RWPE2 (cell line): Measurements from ENCODE around the gene ST3GAL5.

Experiments
- ATAC-seq: fragments of 200-7000 bp; cut with Tn5 transposase; 3 replicates; pipeline ENCODE4 v1.9.1; 2021; ENCODE audit warnings: low read depth
- DNase-seq: peaks from one replicate; pipeline ENCODE4 v3.0.0-alpha.2; 2020; ENCODE audit warnings: low spot score
- H3K27ac ChIP-seq: fragments of 450-650 bp; 2 replicates; pipeline ENCODE4 v1.5.1; 2017; ENCODE audit warnings: mild to moderate bottlenecking; ENCODE audit not compliant: poor library complexity, severe bottlenecking
- H3K27me3 ChIP-seq: fragments of 250-450 bp; sonication (Bioruptor Pico); 2 replicates; pipeline ENCODE4 v1.5.1; 2021; ENCODE audit warnings: mild to moderate bottlenecking, moderate library complexity; ENCODE audit not compliant: insufficient read depth, poor library complexity, severe bottlenecking
- H3K36me3 ChIP-seq: fragments of 250-450 bp; sonication (Bioruptor Pico); 2 replicates; pipeline ENCODE4 v1.5.1; 2020; ENCODE audit warnings: low read depth, mild to moderate bottlenecking, moderate library complexity
- H3K4me1 ChIP-seq: fragments of 250-450 bp; sonication (Bioruptor Pico); 2 replicates; pipeline ENCODE4 v1.5.1; 2021; ENCODE audit warnings: mild to moderate bottlenecking, moderate library complexity; ENCODE audit not compliant: insufficient read depth, poor library complexity, severe bottlenecking
- H3K4me3 ChIP-seq: fragments of 250-450 bp; sonication (Bioruptor Pico); 2 replicates; pipeline ENCODE4 v1.5.1; 2021; ENCODE audit warnings: mild to moderate bottlenecking, moderate library complexity; ENCODE audit not compliant: severe bottlenecking
- H3K9me3 ChIP-seq: fragments of 250-450 bp; sonication (Bioruptor Pico); 2 replicates; pipeline ENCODE4 v1.5.1; 2021; ENCODE audit warnings: mild to moderate bottlenecking, moderate library complexity; ENCODE audit not compliant: severe bottlenecking
- CTCF ChIP-seq: fragments of 450-650 bp; IDR thresholded peaks from one replicate; pipeline ENCODE4 v1.5.1; 2017; ENCODE audit warnings: mild to moderate bottlenecking, moderate library complexity; ENCODE audit not compliant: poor library complexity, severe bottlenecking

The ST3GAL5 gene

DNA sequence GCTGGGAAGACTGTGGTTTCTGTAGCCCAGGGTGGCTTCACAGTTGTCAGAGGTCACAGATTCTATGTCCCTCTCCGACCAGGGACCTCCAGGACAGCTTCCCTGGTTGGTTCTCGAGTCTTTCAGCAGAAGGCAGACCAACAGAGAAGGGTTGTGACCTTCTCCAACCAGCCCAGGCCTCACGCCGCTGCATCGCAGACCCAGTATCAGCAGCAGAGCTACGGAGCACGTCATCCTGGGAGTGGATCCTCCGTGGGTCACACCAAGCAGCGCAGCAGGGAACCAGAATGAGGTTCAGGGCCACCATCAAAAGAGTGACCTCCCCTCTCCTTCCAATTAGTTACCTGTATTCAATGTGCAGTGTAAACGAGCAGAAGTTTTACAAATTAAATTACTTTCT lies 49.3 kb downstream of the ST3GAL5 start:
- no peak for DNase-seq
- Histone ChIP-seq H3K27ac (no peak overlapping the region), H3K4me3 (no peak overlapping the region), H3K36me3 (peaks cover 16% of the 10 kb centered on the region), H3K27me3 (no peaks in the 10 kb centered on the region), H3K9me3 (peaks cover 4% of the 10 kb centered on the region), H3K4me1 (no peaks in the 10 kb centered on the region)
- no peak for TF ChIP-seq CTCF
- no peak for ATAC-seq

- TF ChIP-seq CTCF, result no peak
- no peak overlapping the region for H3K27ac ChIP-seq
- H3K36me3 ChIP-seq, result peaks cover 8% of the 10 kb centered on the region
- no peak for DNase-seq
- H3K4me3 ChIP-seq, result no peak overlapping the region
- H3K4me1 ChIP-seq, result no peaks in the 10 kb centered on the region
- no peaks in the 10 kb centered on the region for H3K27me3 ChIP-seq
- peaks cover 4% of the 10 kb centered on the region for H3K9me3 ChIP-seq
- ATAC-seq, result peak; percentile 14; the same call in 1 of the 3 replicates
These were observed 50.1 kb downstream of the ST3GAL5 start for GRCh38 chr2:85838641-85839040.

- Histone ChIP-seq H3K4me1 (no peaks in the 10 kb centered on the region), H3K27ac (no peak overlapping the region), H3K27me3 (no peaks in the 10 kb centered on the region), H3K36me3 (peaks cover 3% of the 10 kb centered on the region), H3K4me3 (no peak overlapping the region), H3K9me3 (no peaks in the 10 kb centered on the region)
- ATAC-seq (no peak), DNase-seq (no peak)
- TF ChIP-seq CTCF, result no peak
These were observed 50.6 kb downstream of the ST3GAL5 start for GRCh38 chr2:85838181-85838580.

DNA sequence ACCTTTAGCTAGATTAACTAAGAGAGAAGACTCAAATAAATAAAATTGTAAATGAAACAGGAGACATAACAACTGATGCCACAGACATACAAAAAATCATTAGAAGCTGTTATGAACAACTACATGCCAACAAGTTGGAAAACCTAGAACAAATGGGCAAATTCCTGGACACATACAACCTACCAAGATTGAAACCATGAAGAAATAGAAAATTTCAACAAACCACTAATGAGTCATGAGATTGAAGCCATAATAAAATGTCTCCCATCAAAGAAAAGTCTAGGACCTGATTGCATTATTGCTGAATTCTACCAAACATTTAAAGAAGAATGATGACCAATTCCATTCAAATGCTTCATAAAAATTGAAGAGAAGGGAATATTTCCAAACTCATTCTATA lies 54.3 kb downstream of the ST3GAL5 start:
- ATAC-seq (no peak), DNase-seq (no peak)
- no peak overlapping the region for H3K4me3 ChIP-seq
- H3K36me3 ChIP-seq, result no peaks in the 10 kb centered on the region
- TF ChIP-seq CTCF, result no peak
- H3K27me3 ChIP-seq, result no peaks in the 10 kb centered on the region
- H3K4me1 ChIP-seq, result no peaks in the 10 kb centered on the region
- no peak overlapping the region for H3K27ac ChIP-seq
- H3K9me3 ChIP-seq, result no peaks in the 10 kb centered on the region

GRCh38 chr2:85831735-85832134 lies 57.1 kb downstream of the ST3GAL5 start:
- Histone ChIP-seq H3K36me3 (no peaks in the 10 kb centered on the region), H3K9me3 (no peaks in the 10 kb centered on the region), H3K27me3 (no peaks in the 10 kb centered on the region), H3K27ac (no peak overlapping the region), H3K4me1 (no peaks in the 10 kb centered on the region), H3K4me3 (no peak overlapping the region)
- TF ChIP-seq CTCF, result no peak
- DNase-seq (no peak), ATAC-seq (no peak)
